Esophagus squamous epithelium (tissue), 4 donors: Measurements from ENCODE around the gene VAV2.

ENCODE experiments used
- POLR2A ChIP-seq, 4 donors: fragments of 450-650 bp; IDR thresholded peaks; one replicate each; pipeline ENCODE4 v1.6.1; 2017; ENCODE audit warnings: antibody characterized with exemption in 4 of 4, mild to moderate bottlenecking in 4 of 4, moderate library complexity in 3 of 4
- TF ChIP-seq, protein P1 (sequence below), 6 experiments: fragments of 450-650 bp in 4 of 6; fragments of 200-600 bp in 2 of 6; sonication (generic) in 2 of 6; IDR thresholded peaks; one replicate each; pipeline ENCODE4 v1.5.1; 2016 to 2019; ENCODE audit warnings: antibody characterized with exemption in 6 of 6, mild to moderate bottlenecking in 4 of 6, moderate library complexity in 4 of 6

DNA sequence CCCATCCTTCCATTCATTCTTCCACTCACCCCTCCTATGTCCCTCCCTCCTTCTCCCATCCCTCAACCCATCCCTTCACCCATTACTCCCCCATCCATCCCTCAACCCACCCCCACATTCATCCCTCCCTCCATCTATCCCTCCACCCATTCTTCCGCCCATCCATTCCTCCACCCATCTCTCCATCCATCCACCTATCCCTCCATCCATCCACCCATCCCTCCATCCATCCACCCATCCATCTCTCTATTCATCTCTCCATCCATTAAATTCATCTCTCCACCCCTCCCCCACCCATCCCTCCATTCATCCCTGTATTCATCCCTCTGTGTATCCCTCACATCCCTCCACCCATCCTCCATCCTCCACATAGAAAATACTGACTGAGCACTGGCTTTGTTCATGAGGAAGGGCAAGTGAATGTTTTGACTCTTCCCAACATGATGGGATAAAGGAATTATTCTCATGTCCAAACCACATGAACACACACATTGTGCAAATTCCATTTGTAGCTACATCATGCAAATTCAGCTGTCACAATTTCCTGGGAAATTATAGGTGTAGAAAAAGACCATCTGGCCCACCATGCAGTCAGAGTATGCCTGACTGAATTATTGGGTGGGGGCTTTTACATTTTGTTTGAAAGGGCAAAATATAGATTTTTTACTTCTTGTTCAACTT lies 6.9 kb upstream of the VAV2 start:
- TF ChIP-seq, protein P1, sequence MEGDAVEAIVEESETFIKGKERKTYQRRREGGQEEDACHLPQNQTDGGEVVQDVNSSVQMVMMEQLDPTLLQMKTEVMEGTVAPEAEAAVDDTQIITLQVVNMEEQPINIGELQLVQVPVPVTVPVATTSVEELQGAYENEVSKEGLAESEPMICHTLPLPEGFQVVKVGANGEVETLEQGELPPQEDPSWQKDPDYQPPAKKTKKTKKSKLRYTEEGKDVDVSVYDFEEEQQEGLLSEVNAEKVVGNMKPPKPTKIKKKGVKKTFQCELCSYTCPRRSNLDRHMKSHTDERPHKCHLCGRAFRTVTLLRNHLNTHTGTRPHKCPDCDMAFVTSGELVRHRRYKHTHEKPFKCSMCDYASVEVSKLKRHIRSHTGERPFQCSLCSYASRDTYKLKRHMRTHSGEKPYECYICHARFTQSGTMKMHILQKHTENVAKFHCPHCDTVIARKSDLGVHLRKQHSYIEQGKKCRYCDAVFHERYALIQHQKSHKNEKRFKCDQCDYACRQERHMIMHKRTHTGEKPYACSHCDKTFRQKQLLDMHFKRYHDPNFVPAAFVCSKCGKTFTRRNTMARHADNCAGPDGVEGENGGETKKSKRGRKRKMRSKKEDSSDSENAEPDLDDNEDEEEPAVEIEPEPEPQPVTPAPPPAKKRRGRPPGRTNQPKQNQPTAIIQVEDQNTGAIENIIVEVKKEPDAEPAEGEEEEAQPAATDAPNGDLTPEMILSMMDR (IDR thresholded peaks at IDR 0.05) = no peak
- no peak for TF ChIP-seq POLR2A (IDR thresholded peaks at IDR 0.05)
